Thoracic aorta (tissue), 2 donors: ENCODE measurements around the gene PSPC1. TPM values are rescaled to one million over a fixed set of nuclear protein-coding genes. Genes with fewer than 3 reads are reported as not detected.

Experiments
- ATAC-seq: fragments of 150-250 bp; one replicate; pipeline ENCODE4 v1.8.0; 2017; ENCODE audit warnings: low read depth; ENCODE audit not compliant: insufficient number of reproducible peaks, low FRiP score
- DNase-seq: peaks from one replicate; pipeline ENCODE4 v3.0.0-alpha.2; 2020; ENCODE audit warnings: low spot score
- H3K27ac ChIP-seq, 2 donors: fragments of 200-600 bp; sonication (generic); 1 replicate in 1 of 2; 2 replicates in 1 of 2; pipeline ENCODE4 v1.5.1; 2016; ENCODE audit warnings: mild to moderate bottlenecking in 2 of 2, moderate library complexity in 2 of 2
- H3K27me3 ChIP-seq: fragments of 200-600 bp; sonication (generic); replicated peaks from 2 replicates; pipeline ENCODE4 v1.6.0; 2016; ENCODE audit warnings: mild to moderate bottlenecking; ENCODE audit not compliant: insufficient read depth
- H3K36me3 ChIP-seq: fragments of 200-600 bp; sonication (generic); one replicate; pipeline ENCODE4 v1.5.1; 2016
- H3K4me1 ChIP-seq, 2 donors: fragments of 200-600 bp; sonication (generic); 1 replicate in 1 of 2; 2 replicates in 1 of 2; pipeline versions ENCODE4 v1.5.1 to v1.6.0; 2016; ENCODE audit warnings: low read depth in 2 of 2, mild to moderate bottlenecking in 1 of 2; ENCODE audit not compliant: control insufficient read depth in 1 of 2
- H3K4me3 ChIP-seq: fragments of 200-600 bp; sonication (generic); 2 replicates; pipeline ENCODE4 v1.5.1; 2016; ENCODE audit warnings: mild to moderate bottlenecking
- H3K9me3 ChIP-seq: fragments of 200-600 bp; sonication (generic); 2 replicates; pipeline ENCODE4 v1.5.1; 2016
- total RNA-seq, 2 donors: library from RNA; depleted of rRNA; stranded (reverse); fragments of >200 nt; gene quantifications; one replicate each; pipeline versions ENCODE4 v1.1.0 to v1.2.3, GENCODE V29; 2016
- TF ChIP-seq, protein P1 (sequence below): fragments of 200-600 bp; sonication (generic); IDR thresholded peaks from one replicate; pipeline ENCODE4 v1.5.1; 2019; ENCODE audit warnings: antibody characterized with exemption

PSPC1 gene
- total RNA-seq, 2 donors from 2014 or later, result 60.1 to 80.7 TPM

DNA sequence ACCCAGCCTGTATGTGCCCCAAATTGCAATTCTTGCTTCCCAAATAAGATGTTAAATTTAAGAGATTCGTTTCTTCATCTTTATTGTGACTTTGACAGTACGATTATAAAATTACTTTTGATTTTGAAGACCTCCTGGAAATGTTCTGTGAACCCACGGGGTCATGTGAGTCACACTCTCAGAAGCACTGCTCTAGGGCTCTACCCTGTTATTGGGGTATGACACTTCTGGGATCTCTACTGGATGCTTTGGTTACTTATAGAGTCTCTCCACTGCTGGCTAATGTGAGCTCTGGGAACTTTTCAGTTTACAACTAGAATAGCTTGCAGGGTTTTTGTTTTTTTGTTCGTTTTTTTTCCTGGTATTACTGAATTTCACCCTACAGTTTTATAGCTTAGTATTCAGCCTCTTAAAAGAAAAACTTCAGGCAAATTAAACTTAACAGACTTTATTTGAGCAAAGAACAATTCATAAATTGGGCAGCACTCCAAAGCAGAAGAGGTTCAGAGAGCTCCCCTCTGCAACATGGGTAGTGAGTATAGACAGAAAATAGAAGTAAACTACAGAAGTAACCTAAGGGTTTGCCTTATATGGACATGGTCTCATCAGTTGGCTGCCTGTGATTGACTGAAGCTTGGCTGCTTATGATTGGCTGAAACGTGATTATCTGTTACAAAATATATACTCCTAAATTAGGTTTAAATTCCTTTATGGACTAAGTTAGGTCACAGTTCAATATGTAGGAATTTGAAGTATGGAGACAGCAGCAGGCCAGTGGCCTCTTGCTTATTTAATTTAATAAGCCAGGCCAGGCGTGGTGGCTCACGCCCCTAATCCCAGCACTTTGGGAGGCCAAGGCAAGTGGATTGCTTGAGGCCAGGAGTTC, 28.5 kb upstream of the PSPC1 start:
- DNase-seq (no peak), ATAC-seq (no peak)
- H3K4me3 ChIP-seq, result no peak overlapping the region
- TF ChIP-seq, protein P1, sequence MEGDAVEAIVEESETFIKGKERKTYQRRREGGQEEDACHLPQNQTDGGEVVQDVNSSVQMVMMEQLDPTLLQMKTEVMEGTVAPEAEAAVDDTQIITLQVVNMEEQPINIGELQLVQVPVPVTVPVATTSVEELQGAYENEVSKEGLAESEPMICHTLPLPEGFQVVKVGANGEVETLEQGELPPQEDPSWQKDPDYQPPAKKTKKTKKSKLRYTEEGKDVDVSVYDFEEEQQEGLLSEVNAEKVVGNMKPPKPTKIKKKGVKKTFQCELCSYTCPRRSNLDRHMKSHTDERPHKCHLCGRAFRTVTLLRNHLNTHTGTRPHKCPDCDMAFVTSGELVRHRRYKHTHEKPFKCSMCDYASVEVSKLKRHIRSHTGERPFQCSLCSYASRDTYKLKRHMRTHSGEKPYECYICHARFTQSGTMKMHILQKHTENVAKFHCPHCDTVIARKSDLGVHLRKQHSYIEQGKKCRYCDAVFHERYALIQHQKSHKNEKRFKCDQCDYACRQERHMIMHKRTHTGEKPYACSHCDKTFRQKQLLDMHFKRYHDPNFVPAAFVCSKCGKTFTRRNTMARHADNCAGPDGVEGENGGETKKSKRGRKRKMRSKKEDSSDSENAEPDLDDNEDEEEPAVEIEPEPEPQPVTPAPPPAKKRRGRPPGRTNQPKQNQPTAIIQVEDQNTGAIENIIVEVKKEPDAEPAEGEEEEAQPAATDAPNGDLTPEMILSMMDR, result no peak
- no peak overlapping the region for H3K27ac ChIP-seq
- no peaks in the 10 kb centered on the region for H3K27me3 ChIP-seq
- H3K36me3 ChIP-seq, result peaks cover 2% of the 10 kb centered on the region
- H3K4me1 ChIP-seq, result no peaks in the 10 kb centered on the region
- no peaks in the 10 kb centered on the region for H3K9me3 ChIP-seq

DNA sequence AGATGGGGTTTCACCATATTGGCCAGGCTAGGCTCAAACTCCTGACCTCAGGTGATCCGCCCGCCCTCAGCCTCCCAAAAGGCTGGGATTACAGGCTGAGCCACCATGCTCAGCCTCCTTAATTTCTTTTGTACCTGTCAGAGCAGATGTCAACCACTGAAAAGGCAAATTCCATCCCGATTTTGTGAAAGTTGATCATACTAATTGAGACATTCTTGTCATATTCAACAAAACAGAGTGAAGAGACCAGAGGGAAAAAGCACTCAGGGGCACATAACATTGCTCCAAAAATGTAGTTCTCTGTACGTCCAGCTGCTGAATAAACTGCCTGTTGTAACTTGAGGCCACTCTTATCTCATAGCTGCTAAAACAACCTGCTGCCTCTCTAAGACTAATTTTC, 27.4 kb upstream of the PSPC1 start:
- Histone ChIP-seq H3K36me3 (peaks cover 2% of the 10 kb centered on the region), H3K9me3 (no peaks in the 10 kb centered on the region), H3K27ac (no peak overlapping the region), H3K27me3 (no peaks in the 10 kb centered on the region), H3K4me3 (no peak overlapping the region), H3K4me1 (no peaks in the 10 kb centered on the region)
- DNase-seq (no peak), ATAC-seq (no peak)
- TF ChIP-seq, protein P1, result no peak

DNA sequence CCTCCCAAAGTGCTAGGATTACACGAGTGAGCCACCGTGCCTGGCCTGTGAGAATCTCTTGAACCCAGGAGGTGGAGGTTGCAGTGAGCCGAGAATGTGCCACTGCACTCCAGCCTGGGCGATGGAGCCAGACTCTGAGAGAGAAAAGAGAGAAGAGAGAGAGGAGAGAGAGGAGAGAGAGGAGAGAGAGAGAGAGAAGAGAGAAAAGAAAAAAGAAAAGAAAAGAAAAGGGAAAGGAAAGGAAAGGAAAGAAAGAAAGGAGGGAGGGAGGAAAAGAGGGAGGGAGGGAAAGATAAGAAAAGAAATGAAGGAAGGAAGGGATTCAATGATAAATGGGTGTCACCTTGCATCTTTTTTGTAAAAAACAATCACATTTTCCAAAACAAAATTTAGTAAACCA, 23.0 kb upstream of the PSPC1 start:
- H3K27ac ChIP-seq, result no peak overlapping the region
- DNase-seq (no peak), ATAC-seq (no peak)
- H3K36me3 ChIP-seq, result no peaks in the 10 kb centered on the region
- TF ChIP-seq, protein P1, result no peak
- H3K27me3 ChIP-seq, result no peaks in the 10 kb centered on the region
- H3K4me3 ChIP-seq, result no peak overlapping the region
- no peaks in the 10 kb centered on the region for H3K4me1 ChIP-seq
- H3K9me3 ChIP-seq, result no peaks in the 10 kb centered on the region

DNA sequence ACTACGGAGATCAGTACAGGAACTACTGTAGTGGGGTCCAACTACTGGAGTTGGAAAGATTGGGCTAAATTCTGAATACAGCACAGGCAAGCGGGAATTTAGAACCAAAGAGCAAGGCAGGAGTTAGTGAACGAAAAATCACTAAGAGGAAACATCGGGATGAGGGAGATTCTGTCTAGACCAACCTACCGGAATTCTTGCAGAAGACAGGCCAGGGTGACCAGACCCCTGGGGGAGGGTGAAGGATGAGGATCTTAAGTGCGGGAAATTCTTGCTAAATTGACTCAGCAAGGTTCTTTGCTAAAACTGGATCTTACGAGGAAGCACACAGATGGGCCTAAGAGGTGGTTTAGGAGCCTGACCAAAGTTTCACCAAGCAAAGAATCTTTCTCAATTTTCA, 13.2 kb upstream of the PSPC1 start:
- ATAC-seq (no peak), DNase-seq (no peak)
- Histone ChIP-seq H3K27me3 (no peaks in the 10 kb centered on the region), H3K4me3 (no peak overlapping the region), H3K27ac (no peak overlapping the region), H3K4me1 (no peaks in the 10 kb centered on the region), H3K9me3 (no peaks in the 10 kb centered on the region), H3K36me3 (no peaks in the 10 kb centered on the region)
- TF ChIP-seq, protein P1, result no peak

DNA sequence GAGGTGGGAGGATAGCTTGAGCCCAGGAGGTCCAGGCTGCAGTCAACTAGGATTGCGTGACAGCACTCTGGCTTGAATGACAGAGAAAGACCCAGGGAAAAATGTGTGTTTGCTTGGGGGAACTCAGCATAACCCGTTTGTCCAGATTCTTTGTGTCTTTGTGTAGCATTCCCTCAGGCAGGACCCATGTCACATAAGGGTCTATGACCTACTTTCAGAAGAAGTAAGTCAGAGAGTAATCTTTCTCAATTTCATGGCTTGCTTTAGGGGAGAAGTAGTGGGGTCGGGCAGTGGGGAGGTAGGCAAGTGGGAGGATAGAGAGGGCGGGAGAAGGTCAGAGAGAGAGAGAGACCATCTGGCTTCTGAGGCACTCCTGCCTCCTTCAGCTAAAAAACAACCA, 11.9 kb upstream of the PSPC1 start:
- Histone ChIP-seq H3K4me3 (no peak overlapping the region), H3K27me3 (no peaks in the 10 kb centered on the region), H3K36me3 (no peaks in the 10 kb centered on the region), H3K4me1 (no peaks in the 10 kb centered on the region), H3K27ac (no peak overlapping the region), H3K9me3 (no peaks in the 10 kb centered on the region)
- no peak for DNase-seq
- ATAC-seq, result no peak
- TF ChIP-seq, protein P1, result no peak
